ENCODE data around the gene FAM131B. TPM values are rescaled to one million over a fixed set of nuclear protein-coding genes. Genes with fewer than 3 reads are reported as not detected.

FAM131B gene
- total and polyA plus RNA-seq, 11 donors: 0.15 to 0.79 (median 0.40) TPM

DNA sequence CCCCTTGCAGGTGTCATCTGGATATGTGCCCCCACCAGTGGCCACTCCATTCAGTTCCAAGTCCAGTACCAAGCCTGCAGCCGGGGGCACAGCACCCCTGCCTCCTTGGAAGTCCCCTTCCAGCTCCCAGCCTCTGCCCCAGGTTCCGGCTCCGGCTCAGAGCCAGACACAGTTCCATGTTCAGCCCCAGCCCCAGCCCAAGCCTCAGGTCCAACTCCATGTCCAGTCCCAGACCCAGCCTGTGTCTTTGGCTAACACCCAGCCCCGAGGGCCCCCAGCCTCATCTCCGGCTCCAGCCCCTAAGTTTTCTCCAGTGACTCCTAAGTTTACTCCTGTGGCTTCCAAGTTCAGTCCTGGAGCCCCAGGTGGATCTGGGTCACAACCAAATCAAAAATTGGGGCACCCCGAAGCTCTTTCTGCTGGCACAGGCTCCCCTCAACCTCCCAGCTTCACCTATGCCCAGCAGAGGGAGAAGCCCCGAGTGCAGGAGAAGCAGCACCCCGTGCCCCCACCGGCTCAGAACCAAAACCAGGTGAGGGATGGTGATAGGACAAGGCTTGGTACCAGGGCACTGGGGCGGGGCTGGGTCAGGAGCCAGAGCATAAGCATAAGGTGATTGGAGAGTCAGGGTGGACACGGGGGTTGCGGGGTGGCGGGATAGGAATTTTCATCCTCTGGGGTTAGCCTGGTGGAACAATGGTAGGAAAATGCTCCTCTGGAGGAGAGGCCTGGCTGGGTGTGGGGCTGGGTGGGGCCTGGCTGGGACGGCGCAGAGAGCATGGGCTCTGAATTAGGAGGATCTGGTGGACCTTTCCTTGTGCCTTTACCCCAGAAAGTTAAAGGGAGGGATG lies 20.5 kb upstream of the FAM131B start:
- Histone ChIP-seq H3K36me3 (peaks cover 0 to 35% (median 12%) of the 10 kb centered on the region in 9 donors), H3K4me1 (peaks cover 7 to 78% (median 61%) of the 10 kb centered on the region in 12 donors), H3K4me3 (peak overlapping the region in 11 of 12 donors; percentile 62 to 96 (median 88)), H3K27me3 (no peaks in the 10 kb centered on the region), H3K27ac (peak overlapping the region in 10 of 12 donors; percentile 97 to 100 (median 99)), H3K9me3 (no peaks in the 10 kb centered on the region)
- intact Hi-C loops (cut with DNase I): loop anchor here in 6 of 10 donors (5.0 to 10.0 kb wide), 6 partner anchors 34 to 522 kb away; partner anchors contain the start of genes CASP2 (in 4 of the 6), TMEM139 (in 2 of the 6) and TCAF1 (in 1 of the 6)
- no peak for ATAC-seq
- TF ChIP-seq POLR2A (IDR thresholded peaks at IDR 0.05): no peak
- TF ChIP-seq, protein P1, sequence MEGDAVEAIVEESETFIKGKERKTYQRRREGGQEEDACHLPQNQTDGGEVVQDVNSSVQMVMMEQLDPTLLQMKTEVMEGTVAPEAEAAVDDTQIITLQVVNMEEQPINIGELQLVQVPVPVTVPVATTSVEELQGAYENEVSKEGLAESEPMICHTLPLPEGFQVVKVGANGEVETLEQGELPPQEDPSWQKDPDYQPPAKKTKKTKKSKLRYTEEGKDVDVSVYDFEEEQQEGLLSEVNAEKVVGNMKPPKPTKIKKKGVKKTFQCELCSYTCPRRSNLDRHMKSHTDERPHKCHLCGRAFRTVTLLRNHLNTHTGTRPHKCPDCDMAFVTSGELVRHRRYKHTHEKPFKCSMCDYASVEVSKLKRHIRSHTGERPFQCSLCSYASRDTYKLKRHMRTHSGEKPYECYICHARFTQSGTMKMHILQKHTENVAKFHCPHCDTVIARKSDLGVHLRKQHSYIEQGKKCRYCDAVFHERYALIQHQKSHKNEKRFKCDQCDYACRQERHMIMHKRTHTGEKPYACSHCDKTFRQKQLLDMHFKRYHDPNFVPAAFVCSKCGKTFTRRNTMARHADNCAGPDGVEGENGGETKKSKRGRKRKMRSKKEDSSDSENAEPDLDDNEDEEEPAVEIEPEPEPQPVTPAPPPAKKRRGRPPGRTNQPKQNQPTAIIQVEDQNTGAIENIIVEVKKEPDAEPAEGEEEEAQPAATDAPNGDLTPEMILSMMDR (IDR thresholded peaks at IDR 0.05): no peak
- 74 to 82% (median 79%) methylated on average over 15 of the region's 15 CpGs for WGBS, 4 donors
- DNase-seq: peak in 1 of 5 donors; percentile 64

DNA sequence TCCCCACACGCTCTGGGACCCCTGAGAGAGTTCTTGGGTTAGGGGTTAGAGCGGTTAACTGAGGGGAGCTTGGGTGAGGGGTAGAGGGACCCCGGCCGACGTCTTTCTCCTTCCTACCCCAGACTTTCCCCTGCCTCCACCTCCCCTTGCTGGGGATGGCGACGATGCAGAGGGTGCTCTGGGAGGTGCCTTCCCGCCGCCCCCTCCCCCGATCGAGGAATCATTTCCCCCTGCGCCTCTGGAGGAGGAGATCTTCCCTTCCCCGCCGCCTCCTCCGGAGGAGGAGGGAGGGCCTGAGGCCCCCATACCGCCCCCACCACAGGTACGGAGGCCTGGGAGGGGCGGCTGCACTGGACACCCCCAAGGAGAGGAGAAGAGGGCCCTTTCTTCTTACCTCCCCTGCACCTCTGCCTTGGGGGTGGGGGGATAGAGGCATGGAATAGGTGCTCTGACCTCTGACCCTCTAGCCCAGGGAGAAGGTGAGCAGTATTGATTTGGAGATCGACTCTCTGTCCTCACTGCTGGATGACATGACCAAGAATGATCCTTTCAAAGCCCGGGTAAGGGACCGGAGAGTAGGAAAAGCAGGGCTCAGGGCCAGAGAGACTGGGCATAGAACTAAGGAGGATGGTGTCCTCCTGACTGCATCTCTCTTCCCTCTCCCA lies 19.7 kb upstream of the FAM131B start:
- Histone ChIP-seq H3K27ac (peak overlapping the region; percentile 97 to 100 (median 99)), H3K27me3 (no peaks in the 10 kb centered on the region), H3K36me3 (peaks cover 0 to 28% (median 6%) of the 10 kb centered on the region in 9 donors), H3K4me3 (peak overlapping the region; percentile 62 to 96 (median 86)), H3K4me1 (peaks cover 7 to 80% (median 60%) of the 10 kb centered on the region in 12 donors), H3K9me3 (no peaks in the 10 kb centered on the region)
- TF ChIP-seq, protein P1 (IDR thresholded peaks at IDR 0.05): no peak
- no peak for TF ChIP-seq POLR2A (IDR thresholded peaks at IDR 0.05)
- no peak for DNase-seq
- no peak for ATAC-seq
- intact Hi-C loops (cut with DNase I): loop anchor here in 6 of 10 donors (5.0 to 10.0 kb wide), 6 partner anchors 35 to 523 kb away; partner anchors contain the start of genes CASP2 (in 4 of the 6), TMEM139 (in 2 of the 6) and TCAF1 (in 1 of the 6)
- 13 to 24% (median 16%) methylated on average over 11 to 21 of the region's 21 CpGs for WGBS, 4 donors

DNA sequence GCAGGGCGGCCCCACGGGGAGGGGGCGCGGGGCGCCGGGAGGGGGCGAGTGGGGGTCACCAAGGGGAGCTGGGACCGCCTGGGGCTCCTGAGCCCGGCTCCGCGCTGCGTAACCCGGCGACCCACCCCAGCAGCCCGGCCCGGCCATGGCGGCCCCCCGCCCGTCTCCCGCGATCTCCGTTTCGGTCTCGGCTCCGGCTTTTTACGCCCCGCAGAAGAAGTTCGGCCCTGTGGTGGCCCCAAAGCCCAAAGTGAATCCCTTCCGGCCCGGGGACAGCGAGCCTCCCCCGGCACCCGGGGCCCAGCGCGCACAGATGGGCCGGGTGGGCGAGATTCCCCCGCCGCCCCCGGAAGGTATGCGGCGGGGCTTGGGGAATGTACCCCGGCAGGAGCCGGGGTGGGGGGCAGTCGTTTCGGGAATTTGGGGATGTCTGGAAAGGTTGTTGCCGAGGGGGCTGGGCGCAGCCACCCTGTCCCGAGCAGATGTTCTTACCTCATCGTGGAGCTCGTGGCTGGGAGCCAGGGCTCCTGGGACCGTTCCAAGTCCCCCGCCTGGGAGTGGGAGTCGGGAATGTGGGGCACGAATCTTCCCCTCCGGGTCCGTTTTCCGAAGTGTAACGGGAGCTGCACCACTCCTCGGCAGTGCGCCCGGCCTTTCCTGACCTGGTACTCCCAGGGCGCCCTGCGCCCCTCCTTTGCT lies 19.1 kb upstream of the FAM131B start:
- ATAC-seq (peak in 2 of 4 donors; percentile 2 to 8), DNase-seq (peak; percentile 79 to 91 (median 83))
- peak overlapping the region; percentile 97 to 100 (median 99) for H3K27ac ChIP-seq
- 0 to 1% (median 1%) methylated on average over 19 to 64 of the region's 64 CpGs for WGBS, 4 donors
- peak overlapping the region; percentile 62 to 96 (median 86) for H3K4me3 ChIP-seq
- no peaks in the 10 kb centered on the region for H3K27me3 ChIP-seq
- intact Hi-C loops (cut with DNase I): loop anchor here in 8 of 10 donors (2.0 to 10.0 kb wide), 8 partner anchors 27 to 523 kb away; partner anchors contain the start of genes CASP2 (in 4 of the 8), TMEM139 (in 2 of the 8), EPHA1 (in 1 of the 8) and TCAF1 (in 1 of the 8)
- H3K4me1 ChIP-seq: peaks cover 7 to 79% (median 55%) of the 10 kb centered on the region in 12 donors
- no peaks in the 10 kb centered on the region for H3K9me3 ChIP-seq
- peaks cover 0 to 21% (median 2%) of the 10 kb centered on the region in 9 donors for H3K36me3 ChIP-seq
- TF ChIP-seq POLR2A (IDR thresholded peaks at IDR 0.05): no peak
- TF ChIP-seq, protein P1 (IDR thresholded peaks at IDR 0.05): no peak

All from heart left ventricle (tissue), 16 donors.